Right cardiac atrium (tissue), 5 donors: ENCODE results near the gene RWDD3. TPM values are rescaled to one million over a fixed set of nuclear protein-coding genes. Genes with fewer than 3 reads are reported as not detected.

Source experiments
- ATAC-seq, 2 donors: fragments of 200-7000 bp; cut with Tn5 transposase; one replicate each; pipeline versions ENCODE4 v1.8.0 to v1.9.1; 2020; ENCODE audit warnings: moderate library complexity in 2 of 2, mild to moderate bottlenecking in 1 of 2
- DNase-seq, 3 donors: peaks; one replicate each; pipeline ENCODE4 v3.0.0-alpha.2; 2020
- H3K27ac ChIP-seq: one replicate; pipeline ENCODE4 v1.5.1; 2013; ENCODE audit warnings: mild to moderate bottlenecking, low read length, control low read depth, moderate library complexity
- H3K27me3 ChIP-seq: one replicate; pipeline ENCODE4 v1.6.1; 2013; ENCODE audit not compliant: control insufficient read depth, insufficient read depth
- H3K4me1 ChIP-seq: one replicate; pipeline ENCODE4 v1.6.1; 2013; ENCODE audit warnings: low read length; ENCODE audit not compliant: control insufficient read depth, insufficient read depth
- H3K4me3 ChIP-seq: one replicate; pipeline ENCODE4 v1.5.1; 2013; ENCODE audit warnings: low read length, control low read depth
- H3K9me3 ChIP-seq: one replicate; pipeline ENCODE4 v1.6.1; 2013; ENCODE audit warnings: low read length; ENCODE audit not compliant: control insufficient read depth
- WGBS: extraction: QIAGEN DNeasy Blood & Tissue Kit; methylation state at CpG from one replicate; pipeline ENCODE4 v1.1.7; 2013; 5-methylcytosine and 5-hydroxymethylcytosine counted together
- intact Hi-C, 4 donors: fragments of 100-400 bp; cut with DNase I; formaldehyde crosslinking; loops; one replicate each; pipeline versions ENCODE4 v1.11.0 to v1.14.0; 2022 to 2023
- long read RNA-seq, 4 donors: library from polyadenylated mRNA; unstranded; transcript quantifications; one replicate each; pipeline ENCODE4 v2.0.0, GENCODE V29; 2020 to 2021
- polyA plus RNA-seq: library from polyadenylated mRNA; stranded (reverse); fragments of 200-250 nt; gene quantifications from one replicate; pipeline ENCODE4 v1.2.3, GENCODE V29; 2013
- total RNA-seq, 4 donors: library from RNA; stranded (reverse); fragmentation: NEBNext Ultra II Directional; extraction: Animal tissue kit (Norgen Biotek cat#: 25700); gene quantifications; one replicate each; pipeline ENCODE4 v1.2.1, GENCODE V29; 2021
- donor health status: healthy with polysubstance abuse.
- donor health status: DM: no; HTN: yes; CAD: no.
- donor health status: DM: no; HTN: no; CAD: no.
- donor health status: DM: no; HTN: yes; CAD: no; lungs with severe emphysema.
- donor health status: DM: yes; HTN: yes; CAD: no.

Gene RWDD3
- 10 to 100 TPM; 13.6 to 19.3 (median 15.9) TPM for total RNA-seq
- polyA plus RNA-seq, result 31.1 TPM
- long read RNA-seq, donor 1, transcript RWDD3-202 (4 exons, 1,235 nt), result major isoform, 9 of 25 reads
- long read RNA-seq, donor 1, partial matches to known transcripts, result 2 of 25 reads
- long read RNA-seq, donor 1, other reads (novel, unspliced or antisense), result 13 of 25 reads
- long read RNA-seq, donor 2, partial matches to known transcripts, result 1 of 9 reads
- long read RNA-seq, donor 2, other reads (novel, unspliced or antisense), result 7 of 9 reads
- long read RNA-seq, donor 3, transcript RWDD3-202 (4 exons, 1,235 nt), result major isoform, 12 of 30 reads
- long read RNA-seq, donor 3, partial matches to known transcripts, result 3 of 30 reads
- long read RNA-seq, donor 3, other reads (novel, unspliced or antisense), result 9 of 30 reads
- long read RNA-seq, donor 4, partial matches to known transcripts, result 4 of 11 reads
- long read RNA-seq, donor 4, other reads (novel, unspliced or antisense), result 5 of 11 reads

DNA sequence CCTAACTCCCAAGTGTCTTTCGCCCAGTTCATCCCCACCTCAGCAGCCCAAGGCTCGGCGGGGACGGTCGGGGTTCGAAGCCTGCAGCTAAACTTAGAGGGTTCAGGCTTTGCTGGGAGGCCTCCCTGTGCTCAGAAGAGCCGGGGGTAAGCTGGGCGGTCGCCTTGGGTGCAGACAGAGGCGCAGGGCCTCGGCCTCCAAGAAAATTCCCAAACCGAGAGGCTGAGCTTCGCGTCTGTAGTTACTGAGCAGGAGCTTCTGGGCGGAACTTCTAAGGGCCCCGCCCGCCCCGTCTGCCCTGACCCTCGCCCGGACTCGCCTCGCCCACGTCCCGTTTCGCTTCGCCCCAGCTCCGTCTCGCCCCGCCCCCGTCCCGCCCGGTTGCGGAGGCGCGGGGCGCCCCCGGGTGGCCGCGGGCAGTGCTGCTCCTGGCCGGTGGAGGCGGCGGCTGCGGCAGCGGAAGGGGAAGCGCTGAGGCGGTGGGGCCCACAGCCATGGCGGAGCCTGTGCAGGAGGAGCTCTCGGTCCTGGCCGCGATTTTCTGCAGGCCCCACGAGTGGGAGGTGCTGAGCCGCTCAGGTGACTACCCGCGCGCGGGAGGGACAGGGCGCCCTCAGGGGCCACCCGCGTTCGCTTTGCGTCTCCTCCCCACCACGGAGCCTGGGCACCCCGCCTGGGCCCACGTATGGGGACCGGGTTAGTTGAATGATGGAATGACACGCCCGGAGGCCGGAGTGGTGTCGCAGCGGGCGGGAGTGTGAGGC, at the start of gene RWDD3:
Gene RWDD3, plus strand, starts transcription at position 474 of the 764 bp plus-strand sequence. Its CDS starts 21 bp downstream, at position 495.
- H3K4me1 ChIP-seq, result peaks cover 2% of the 10 kb centered on the region
- no peaks in the 10 kb centered on the region for H3K27me3 ChIP-seq
- H3K27ac ChIP-seq, result peak within 1 kb of the TSS; percentile 97
- peak; percentile 97 to 98 for ATAC-seq
- under 1% methylated on average over 71 of the region's 71 CpGs for WGBS
- peak within 1 kb of the TSS; percentile 65 for H3K4me3 ChIP-seq
- DNase-seq, result peak; percentile 96 to 99 (median 98)
- H3K9me3 ChIP-seq, result no peaks in the 10 kb centered on the region
- intact Hi-C loops, result loop anchor here (2.0 to 10.0 kb wide), 7 partner anchors 109 to 162 kb away; partner anchors contain the start of genes ALG14 (in 2 of the 4) and TLCD4 (in 2 of the 4)

- H3K4me1 ChIP-seq, result peaks cover 1% of the 10 kb centered on the region
- no peak overlapping the region for H3K27ac ChIP-seq
- no peaks in the 10 kb centered on the region for H3K27me3 ChIP-seq
- no peaks in the 10 kb centered on the region for H3K9me3 ChIP-seq
- no peak for ATAC-seq
- H3K4me3 ChIP-seq, result no peak overlapping the region
- WGBS, result 74% methylated on average over 4 of the region's 4 CpGs
- intact Hi-C loops, result no loop called here
- no peak for DNase-seq
These were observed 47.9 kb upstream of the RWDD3 start for GRCh38 chr1:95186149-95186548.

DNA sequence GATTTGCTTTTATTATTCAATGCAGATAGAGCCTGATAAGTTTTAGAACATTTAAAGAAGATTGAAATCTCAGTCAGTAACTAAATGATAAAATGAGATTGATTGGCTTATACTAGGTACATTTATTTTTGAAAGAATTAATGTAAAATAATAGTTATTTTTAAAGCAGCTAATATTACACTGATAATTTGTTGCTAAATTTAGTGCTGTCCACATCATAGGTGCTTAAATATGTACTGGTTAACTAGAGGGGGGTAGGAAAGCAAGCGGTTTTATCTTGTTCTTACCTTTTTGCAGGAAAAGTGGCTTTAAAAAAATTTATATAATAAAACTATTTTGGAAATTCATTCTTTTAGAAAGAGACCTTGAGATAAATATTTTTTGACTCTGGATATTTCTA, 40.4 kb upstream of the RWDD3 start:
- H3K4me1 ChIP-seq, result peaks cover 1% of the 10 kb centered on the region
- no peak for ATAC-seq
- H3K27me3 ChIP-seq, result no peaks in the 10 kb centered on the region
- no peak overlapping the region for H3K4me3 ChIP-seq
- WGBS, result 69% methylated on average over 1 of the region's 1 CpG
- intact Hi-C loops, result no loop called here
- no peaks in the 10 kb centered on the region for H3K9me3 ChIP-seq
- no peak for DNase-seq
- H3K27ac ChIP-seq, result no peak overlapping the region

DNA sequence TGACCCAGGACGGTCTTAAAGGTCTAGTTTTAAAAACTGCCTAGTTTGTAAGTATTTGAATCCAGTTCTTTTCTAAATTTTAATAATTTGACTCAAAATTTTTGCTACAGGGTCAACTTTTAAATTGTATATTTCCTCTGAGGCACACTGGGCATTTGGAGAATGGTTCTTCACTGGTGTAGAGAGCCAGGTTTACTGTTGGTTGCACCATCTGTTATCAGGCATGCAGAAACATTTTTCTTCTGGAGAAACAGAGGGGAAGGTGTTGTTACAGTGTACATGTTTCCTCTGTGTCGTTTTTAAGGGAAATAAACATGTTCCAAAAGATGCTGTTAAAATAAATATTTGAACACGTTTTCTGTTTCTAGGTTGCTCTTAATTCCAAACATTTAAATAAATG, 39.0 kb upstream of the RWDD3 start:
- ATAC-seq (no peak), DNase-seq (no peak)
- Histone ChIP-seq H3K9me3 (no peaks in the 10 kb centered on the region), H3K27me3 (no peaks in the 10 kb centered on the region), H3K4me3 (no peak overlapping the region), H3K27ac (peak overlapping the region; percentile 45), H3K4me1 (peaks cover 1% of the 10 kb centered on the region)
- WGBS, result 78% methylated on average over 3 of the region's 3 CpGs
- intact Hi-C loops, result no loop called here

DNA sequence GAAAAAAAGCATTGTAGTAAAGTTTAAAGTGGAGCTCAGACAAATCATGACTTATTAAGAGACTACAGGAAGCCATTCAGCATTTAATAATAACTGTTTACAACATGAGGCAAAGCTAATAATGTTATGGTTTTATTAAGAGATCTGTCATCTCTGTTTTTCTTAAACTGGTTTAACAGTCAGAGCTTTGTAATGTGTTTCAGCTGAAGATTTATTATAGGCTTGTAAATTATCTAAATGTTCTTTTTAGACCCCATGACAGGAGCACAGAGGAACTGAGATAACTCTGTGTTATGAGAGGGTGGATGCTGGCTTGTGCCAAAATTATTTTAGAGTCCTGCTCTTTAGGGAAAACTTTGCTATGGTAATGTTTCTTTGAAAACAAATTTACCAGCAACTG, 38.0 kb upstream of the RWDD3 start:
- H3K27ac ChIP-seq, result peak overlapping the region; percentile 37
- H3K4me3 ChIP-seq, result no peak overlapping the region
- no peak for DNase-seq
- H3K27me3 ChIP-seq, result no peaks in the 10 kb centered on the region
- peaks cover 1% of the 10 kb centered on the region for H3K4me1 ChIP-seq
- intact Hi-C loops, result no loop called here
- peak; percentile 72 to 91 for ATAC-seq
- no peaks in the 10 kb centered on the region for H3K9me3 ChIP-seq

DNA sequence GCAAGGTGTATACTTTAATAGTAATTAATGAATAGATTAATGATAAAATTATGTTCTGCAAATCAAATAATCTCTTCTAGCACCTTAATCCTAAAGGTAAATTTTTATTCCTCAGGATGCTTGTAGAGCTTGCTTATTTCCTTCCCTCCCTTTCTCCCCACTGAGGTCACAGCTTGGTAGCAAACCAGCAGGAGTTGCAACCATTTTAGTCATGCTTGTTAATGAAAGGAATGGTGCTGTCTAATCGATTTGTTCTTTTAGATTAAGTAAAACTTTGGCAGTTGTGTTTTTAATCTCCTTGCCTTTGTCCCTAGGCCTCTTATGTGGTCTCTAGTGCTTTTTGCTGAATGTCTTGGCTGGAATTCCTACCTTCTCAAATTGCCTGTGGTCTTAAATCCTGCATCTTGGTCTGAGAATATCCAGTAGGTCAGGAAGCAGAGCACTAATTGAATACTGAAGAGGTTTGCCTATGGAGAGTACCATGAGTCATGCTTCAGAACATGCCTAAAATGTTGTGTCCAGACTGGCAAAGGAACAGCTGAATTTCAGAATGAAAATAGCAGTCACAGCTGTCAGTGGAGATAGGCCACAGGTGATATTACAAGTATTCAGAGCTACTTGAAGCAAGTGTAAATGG, 36.3 kb upstream of the RWDD3 start:
- peaks cover 1% of the 10 kb centered on the region for H3K4me1 ChIP-seq
- H3K4me3 ChIP-seq, result peak overlapping the region; percentile 22
- intact Hi-C loops, result no loop called here
- DNase-seq (no peak), ATAC-seq (peak; percentile 63 to 70)
- WGBS, result 22% methylated on average over 1 of the region's 1 CpG
- H3K27ac ChIP-seq, result peak overlapping the region; percentile 81
- no peaks in the 10 kb centered on the region for H3K27me3 ChIP-seq
- no peaks in the 10 kb centered on the region for H3K9me3 ChIP-seq

GRCh38 chr1:95201905-95202304, 32.1 kb upstream of the RWDD3 start:
- ATAC-seq (no peak), DNase-seq (no peak)
- no peaks in the 10 kb centered on the region for H3K27me3 ChIP-seq
- H3K4me1 ChIP-seq, result peaks cover 1% of the 10 kb centered on the region
- no peak overlapping the region for H3K27ac ChIP-seq
- intact Hi-C loops, result no loop called here
- H3K4me3 ChIP-seq, result no peak overlapping the region
- no peaks in the 10 kb centered on the region for H3K9me3 ChIP-seq

GRCh38 chr1:95203908-95204437, 30.0 kb upstream of the RWDD3 start:
- ATAC-seq (no peak), DNase-seq (no peak)
- no peaks in the 10 kb centered on the region for H3K27me3 ChIP-seq
- H3K9me3 ChIP-seq, result no peaks in the 10 kb centered on the region
- intact Hi-C loops, result no loop called here
- H3K27ac ChIP-seq, result no peak overlapping the region
- no peak overlapping the region for H3K4me3 ChIP-seq
- peaks cover 4% of the 10 kb centered on the region for H3K4me1 ChIP-seq
- WGBS, result 14% methylated on average over 1 of the region's 1 CpG

DNA sequence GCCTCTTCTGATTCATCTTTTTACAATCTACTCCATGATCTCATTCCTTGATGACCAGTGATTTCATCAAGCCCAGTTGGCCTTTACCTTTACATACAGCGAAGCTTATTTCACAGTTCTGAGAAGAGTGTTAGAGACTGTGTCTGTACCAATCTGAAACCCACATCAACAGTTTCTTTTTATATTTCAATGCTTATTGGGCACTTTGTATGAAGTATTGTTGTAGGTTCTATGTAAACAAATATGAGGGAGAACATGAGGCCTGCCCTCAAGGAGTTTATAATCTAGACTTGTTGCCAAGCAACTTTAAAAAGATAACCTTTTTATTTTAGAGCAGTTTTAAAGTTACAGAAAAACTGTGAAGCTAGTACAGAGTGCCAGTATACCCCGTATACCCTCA, 27.5 kb upstream of the RWDD3 start:
- Histone ChIP-seq H3K27me3 (no peaks in the 10 kb centered on the region), H3K9me3 (no peaks in the 10 kb centered on the region), H3K27ac (no peak overlapping the region), H3K4me1 (peaks cover 4% of the 10 kb centered on the region), H3K4me3 (no peak overlapping the region)
- 92% methylated on average over 2 of the region's 2 CpGs for WGBS
- DNase-seq (no peak), ATAC-seq (no peak)
- intact Hi-C loops, result no loop called here

- DNase-seq, result peak in 1 of 3 donors; percentile 72
- Histone ChIP-seq H3K9me3 (no peaks in the 10 kb centered on the region), H3K27ac (no peak overlapping the region), H3K4me3 (no peak overlapping the region), H3K27me3 (no peaks in the 10 kb centered on the region), H3K4me1 (peaks cover 4% of the 10 kb centered on the region)
- peak; percentile 23 to 47 for ATAC-seq
- intact Hi-C loops, result no loop called here
- 75% methylated on average over 6 of the region's 6 CpGs for WGBS
These were observed 26.6 kb upstream of the RWDD3 start for GRCh38 chr1:95207223-95207935.
